ENCODE results near the gene PDCD1LG2. TPM values are rescaled to one million over a fixed set of nuclear protein-coding genes. Genes with fewer than 3 reads are reported as not detected.
A peak's percentile ranks its signal among the peaks of the same experiment; 100 is the strongest.

Gene PDCD1LG2
- total RNA-seq, 1 experiment from 2014 or later: not detected

DNA sequence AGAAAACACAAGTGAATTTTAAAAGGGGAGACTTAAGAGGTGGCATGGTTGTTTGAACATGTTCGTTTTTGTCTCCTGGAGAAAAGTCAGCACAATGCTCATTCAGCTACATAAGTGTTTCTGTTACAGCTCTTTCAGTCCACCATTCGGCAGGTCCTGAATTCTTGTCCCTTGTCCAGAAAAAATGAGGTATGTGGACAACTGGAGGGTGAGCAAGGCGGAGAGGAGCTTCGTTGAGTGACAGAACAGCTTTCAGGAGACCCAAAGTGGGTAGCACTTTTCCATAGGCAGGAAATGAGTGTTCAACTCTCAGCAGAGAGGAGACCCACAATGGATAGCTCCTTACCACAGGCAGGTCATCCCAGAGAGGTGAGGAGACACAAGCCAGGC, 4.9 kb downstream of the PDCD1LG2 start:
- H4K20me1 ChIP-seq (ENCODE audit: control insufficient read depth, insufficient read depth, insufficient read length): no peaks in the 10 kb centered on the region
- no peak overlapping the region for H2BK20ac ChIP-seq (ENCODE audit: low read depth, low read length, poor library complexity, severe bottlenecking)
- H3K4me1 ChIP-seq (ENCODE audit: insufficient read depth, low read length): no peaks in the 10 kb centered on the region
- no peak overlapping the region for H2BK12ac ChIP-seq (ENCODE audit: insufficient read length, low read depth, low read length)
- H3K27me3 Mint-ChIP-seq (ENCODE audit: low read depth): no peaks in the 10 kb centered on the region; the same call in 1 of the 2 replicates
- H3K23me2 ChIP-seq (ENCODE audit: insufficient read length, low read depth, low read length, poor library complexity, severe bottlenecking): no peaks in the 10 kb centered on the region
- H3K4me1 Mint-ChIP-seq: peaks cover 18 to 27% of the 10 kb centered on the region in 2 experiments
- H3K9ac ChIP-seq (ENCODE audit: extremely low read depth, insufficient read length, low read length): no peak overlapping the region
- H3K79me2 ChIP-seq (ENCODE audit: insufficient read depth, low read length): no peaks in the 10 kb centered on the region
- H3K27me3 ChIP-seq (ENCODE audit: insufficient read depth, low read length): no peaks in the 10 kb centered on the region
- no peaks in the 10 kb centered on the region for H3K79me1 ChIP-seq (ENCODE audit: insufficient read depth, low read depth, low read length, poor library complexity, severe bottlenecking)
- H4K8ac ChIP-seq (replicated peaks; ENCODE audit: insufficient read length, low read depth, low read length): no peak overlapping the region
- H3K4ac ChIP-seq (ENCODE audit: low read depth, low read length): no peak overlapping the region
- no peak overlapping the region for H3K56ac ChIP-seq (ENCODE audit: insufficient read length, low read depth, low read length)
- no peak overlapping the region for H3K18ac ChIP-seq (ENCODE audit: insufficient read length, low read depth, low read length)
- H3K9me3 Mint-ChIP-seq: no peaks in the 10 kb centered on the region
- H3K27ac Mint-ChIP-seq: peak overlapping the region in 1 of 3 experiments; percentile 76; a peak in 1 of 7 replicates
- no peaks in the 10 kb centered on the region for H3K36me3 Mint-ChIP-seq (ENCODE audit: insufficient read depth in 1 of 3, low read depth in 3 of 3)
- H2AK5ac ChIP-seq (ENCODE audit: insufficient read length, low read length): no peak overlapping the region
- no peak overlapping the region for H4K91ac ChIP-seq (ENCODE audit: insufficient read length, low read depth, low read length)
- H3K14ac ChIP-seq (ENCODE audit: insufficient read depth, low read length): no peak overlapping the region
- H3K4me3 Mint-ChIP-seq: no peak overlapping the region
- H4K5ac ChIP-seq (ENCODE audit: insufficient read length, low read depth, low read length): no peak overlapping the region
- H3K4me2 ChIP-seq (ENCODE audit: insufficient read depth, insufficient read length, low read length): no peak overlapping the region
- H2BK15ac ChIP-seq (ENCODE audit: low read depth, low read length): no peak overlapping the region
- H3K27ac ChIP-seq (ENCODE audit: insufficient read length, low read depth, low read length): no peak overlapping the region
- WGBS (ENCODE audit: extremely low coverage, insufficient read length, low lambda C conversion rate): no CpG with 5 or more reads among the region's 4 CpGs
- no peak overlapping the region for H3T11ph ChIP-seq (ENCODE audit: low read length)
- H3K9me3 ChIP-seq (ENCODE audit: control insufficient read depth, low read depth, low read length): no peaks in the 10 kb centered on the region
- H2BK120ac ChIP-seq (ENCODE audit: low read depth, low read length, poor library complexity, severe bottlenecking): no peak overlapping the region
- no peak for DNase-seq
- H2AFZ ChIP-seq (ENCODE audit: low read length): no peak overlapping the region
- no peak overlapping the region for H2BK5ac ChIP-seq (ENCODE audit: insufficient read length, low read length)
- H3K23ac ChIP-seq (ENCODE audit: insufficient read length, low read depth, low read length): no peak overlapping the region
- TF ChIP-seq, protein P1, sequence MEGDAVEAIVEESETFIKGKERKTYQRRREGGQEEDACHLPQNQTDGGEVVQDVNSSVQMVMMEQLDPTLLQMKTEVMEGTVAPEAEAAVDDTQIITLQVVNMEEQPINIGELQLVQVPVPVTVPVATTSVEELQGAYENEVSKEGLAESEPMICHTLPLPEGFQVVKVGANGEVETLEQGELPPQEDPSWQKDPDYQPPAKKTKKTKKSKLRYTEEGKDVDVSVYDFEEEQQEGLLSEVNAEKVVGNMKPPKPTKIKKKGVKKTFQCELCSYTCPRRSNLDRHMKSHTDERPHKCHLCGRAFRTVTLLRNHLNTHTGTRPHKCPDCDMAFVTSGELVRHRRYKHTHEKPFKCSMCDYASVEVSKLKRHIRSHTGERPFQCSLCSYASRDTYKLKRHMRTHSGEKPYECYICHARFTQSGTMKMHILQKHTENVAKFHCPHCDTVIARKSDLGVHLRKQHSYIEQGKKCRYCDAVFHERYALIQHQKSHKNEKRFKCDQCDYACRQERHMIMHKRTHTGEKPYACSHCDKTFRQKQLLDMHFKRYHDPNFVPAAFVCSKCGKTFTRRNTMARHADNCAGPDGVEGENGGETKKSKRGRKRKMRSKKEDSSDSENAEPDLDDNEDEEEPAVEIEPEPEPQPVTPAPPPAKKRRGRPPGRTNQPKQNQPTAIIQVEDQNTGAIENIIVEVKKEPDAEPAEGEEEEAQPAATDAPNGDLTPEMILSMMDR (conservative IDR thresholded peaks at IDR 0.05): no peak
